ENCODE data around the gene UBAC1.

Gene UBAC1

DNA sequence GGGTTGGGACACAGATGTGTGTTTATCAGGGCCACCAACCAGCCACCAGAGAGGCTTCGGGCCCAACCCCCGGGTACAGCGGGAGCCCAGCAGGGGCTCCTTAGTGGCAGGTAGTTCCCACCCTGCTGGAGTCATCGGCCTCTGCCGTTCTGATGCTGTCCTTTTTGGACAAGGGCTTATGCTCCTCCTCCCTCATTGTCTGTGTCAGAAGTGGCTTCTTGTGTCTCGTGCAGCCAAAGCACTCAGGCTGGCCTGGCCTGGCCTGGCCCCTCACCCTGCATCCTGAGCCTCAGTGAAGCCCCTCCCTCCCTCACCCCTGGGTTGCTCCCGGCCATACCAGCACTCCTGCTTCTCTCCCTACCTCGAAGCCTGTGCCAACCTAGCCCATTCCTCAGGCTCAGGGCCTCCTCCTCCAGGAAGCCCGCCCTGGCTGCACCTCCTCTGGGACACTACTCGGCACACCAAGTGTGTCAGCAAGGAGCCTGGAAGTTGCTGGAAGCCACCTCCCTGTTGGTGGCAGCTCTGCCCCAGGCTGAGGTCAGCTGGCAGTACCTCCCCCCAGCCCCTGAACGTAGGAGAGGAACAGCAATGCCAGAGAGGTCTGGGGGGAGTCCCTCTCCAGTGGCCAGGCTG, 4.1 kb upstream of the UBAC1 start:
- no peak overlapping the region for H3K4me3 ChIP-seq (replicated peaks; ENCODE audit: low read depth, low read length)
- TF ChIP-seq, protein P1, sequence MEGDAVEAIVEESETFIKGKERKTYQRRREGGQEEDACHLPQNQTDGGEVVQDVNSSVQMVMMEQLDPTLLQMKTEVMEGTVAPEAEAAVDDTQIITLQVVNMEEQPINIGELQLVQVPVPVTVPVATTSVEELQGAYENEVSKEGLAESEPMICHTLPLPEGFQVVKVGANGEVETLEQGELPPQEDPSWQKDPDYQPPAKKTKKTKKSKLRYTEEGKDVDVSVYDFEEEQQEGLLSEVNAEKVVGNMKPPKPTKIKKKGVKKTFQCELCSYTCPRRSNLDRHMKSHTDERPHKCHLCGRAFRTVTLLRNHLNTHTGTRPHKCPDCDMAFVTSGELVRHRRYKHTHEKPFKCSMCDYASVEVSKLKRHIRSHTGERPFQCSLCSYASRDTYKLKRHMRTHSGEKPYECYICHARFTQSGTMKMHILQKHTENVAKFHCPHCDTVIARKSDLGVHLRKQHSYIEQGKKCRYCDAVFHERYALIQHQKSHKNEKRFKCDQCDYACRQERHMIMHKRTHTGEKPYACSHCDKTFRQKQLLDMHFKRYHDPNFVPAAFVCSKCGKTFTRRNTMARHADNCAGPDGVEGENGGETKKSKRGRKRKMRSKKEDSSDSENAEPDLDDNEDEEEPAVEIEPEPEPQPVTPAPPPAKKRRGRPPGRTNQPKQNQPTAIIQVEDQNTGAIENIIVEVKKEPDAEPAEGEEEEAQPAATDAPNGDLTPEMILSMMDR (IDR thresholded peaks at IDR 0.05; ENCODE audit: low read depth, low read length, missing control alignments): no peak
- no peak for DNase-seq (ENCODE audit: extremely low read depth, low read depth)

DNA sequence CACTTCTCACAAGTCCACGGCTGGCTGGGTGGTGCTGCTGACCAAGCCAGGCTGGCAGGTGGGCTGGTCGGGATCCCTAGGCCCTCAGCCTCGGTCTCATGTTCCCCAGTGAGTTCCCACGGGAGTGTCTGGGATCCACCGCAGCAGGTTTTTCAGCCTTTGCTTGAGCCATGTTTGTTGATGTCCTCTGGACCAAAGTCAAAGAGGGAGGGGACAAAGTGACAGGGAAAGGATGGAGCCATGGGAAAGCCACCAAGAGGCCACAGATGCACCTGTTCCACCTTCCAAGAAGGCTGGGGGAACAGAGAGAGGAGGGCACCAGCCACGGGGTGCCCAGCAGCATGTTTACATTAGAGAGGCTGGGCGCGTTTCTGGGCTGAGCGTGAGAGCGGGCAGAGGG, 2.8 kb upstream of the UBAC1 start:
- H3K4me3 ChIP-seq (replicated peaks; ENCODE audit: low read depth, low read length): no peak overlapping the region
- TF ChIP-seq, protein P1 (IDR thresholded peaks at IDR 0.05; ENCODE audit: low read depth, low read length, missing control alignments): no peak
- DNase-seq (ENCODE audit: extremely low read depth, low read depth): no peak

- no peak for DNase-seq (ENCODE audit: extremely low read depth, low read depth)
- TF ChIP-seq, protein P1 (IDR thresholded peaks at IDR 0.05; ENCODE audit: low read depth, low read length, missing control alignments): no peak
- H3K4me3 ChIP-seq (replicated peaks; ENCODE audit: low read depth, low read length): no peak overlapping the region
Measured at GRCh38 chr9:135963338-135963737, 2.2 kb upstream of the UBAC1 start.

GRCh38 chr9:135962696-135963307, 1.6 kb upstream of the UBAC1 start:
- no peak overlapping the region for H3K4me3 ChIP-seq (replicated peaks; ENCODE audit: low read depth, low read length)
- no peak for DNase-seq (ENCODE audit: extremely low read depth, low read depth)
- TF ChIP-seq, protein P1 (IDR thresholded peaks at IDR 0.05; ENCODE audit: low read depth, low read length, missing control alignments): no peak

DNA sequence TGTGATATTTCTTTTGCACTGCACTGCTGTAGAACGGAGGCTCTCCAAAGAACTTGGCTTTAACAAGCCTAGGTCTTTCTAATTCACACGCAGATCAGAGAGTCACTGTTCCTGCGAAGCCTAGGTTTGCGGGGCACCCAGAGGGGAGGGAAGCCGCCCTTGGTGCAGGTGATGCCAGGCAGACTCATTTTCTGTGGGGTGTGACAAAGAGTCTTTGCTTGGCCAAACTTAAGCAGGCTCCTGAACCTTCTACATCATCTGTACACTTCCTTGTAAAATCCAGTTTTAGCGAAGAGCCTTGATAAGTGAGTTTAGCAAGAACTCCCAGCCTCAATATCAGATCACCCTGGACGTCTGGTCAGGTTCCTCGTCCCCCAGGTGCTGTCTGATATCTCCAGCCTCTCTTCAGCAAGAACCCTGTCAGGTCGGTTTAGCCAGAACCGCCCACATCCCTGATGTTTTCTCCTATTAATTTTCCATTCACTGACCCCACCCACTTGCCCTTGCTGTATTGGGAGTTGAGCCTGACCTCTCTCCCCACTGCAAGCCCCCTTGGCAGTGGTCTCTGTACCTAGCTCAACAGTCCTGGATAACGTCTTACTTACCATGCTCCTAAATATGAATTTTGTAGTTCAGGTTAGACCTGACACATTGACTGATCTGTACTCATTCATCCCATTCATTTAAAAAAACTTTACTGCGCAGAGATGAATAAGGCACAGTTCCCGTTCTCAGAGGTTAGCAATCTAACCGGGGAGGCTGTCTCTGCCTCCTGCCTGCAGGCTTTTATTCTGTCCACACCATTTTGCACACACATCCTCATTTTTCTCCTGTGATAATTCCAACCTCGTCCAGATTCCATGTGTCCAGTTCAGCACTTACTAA, 880 bp upstream of the UBAC1 start:
- no peak for DNase-seq (ENCODE audit: extremely low read depth, low read depth)
- peak overlapping the region; percentile 30 for H3K4me3 ChIP-seq (replicated peaks; ENCODE audit: low read depth, low read length)
- TF ChIP-seq, protein P1 (IDR thresholded peaks at IDR 0.05; ENCODE audit: low read depth, low read length, missing control alignments): no peak

GRCh38 chr9:135960411-135961276, 529 bp downstream of the UBAC1 start:
- no peak for DNase-seq (ENCODE audit: extremely low read depth, low read depth)
- TF ChIP-seq, protein P1 (IDR thresholded peaks at IDR 0.05; ENCODE audit: low read depth, low read length, missing control alignments): no peak

More at GRCh38 chr9:135960411-135961276, 529 bp downstream of the UBAC1 start:
- H3K4me3 ChIP-seq (replicated peaks; ENCODE audit: low read depth, low read length): peak overlapping the region; percentile 79

All from HFF-Myc (cell line).